A172 (cell line): ENCODE measurements around the gene CMC1. TPM values are rescaled to one million over a fixed set of nuclear protein-coding genes. Genes with fewer than 3 reads are reported as not detected.
"Not testable (repeated sequence)": the region's sequence is repeated elsewhere in the genome, so short reads cannot be mapped to it uniquely, and the experiment has no call there.

Source experiments
- DNase-seq: peaks from one replicate; pipeline ENCODE4 v3.0.0-alpha.2; 2015; ENCODE audit warnings: low spot score
- total RNA-seq: library from RNA; depleted of rRNA; stranded (reverse); fragments of >200 nt; shearing (Covaris generic); gene quantifications from 2 replicates; pipeline ENCODE4 v1.2.3, GENCODE V29; 2014; rRNA removed

The CMC1 gene, protein sequence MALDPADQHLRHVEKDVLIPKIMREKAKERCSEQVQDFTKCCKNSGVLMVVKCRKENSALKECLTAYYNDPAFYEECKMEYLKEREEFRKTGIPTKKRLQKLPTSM
- total RNA-seq, result 18.1 and 28.0 TPM in 2 replicates

GRCh38 chr3:28241221-28242160 lies at the start of gene CMC1:
Gene CMC1 (plus strand): TSS chr3:28241619. CDS start chr3:28241794, 175 bp downstream.
- DNase-seq, result peak; percentile 95

- DNase-seq, result no peak
Observed at GRCh38 chr3:28198161-28198560, 43.3 kb upstream of the CMC1 start.

- no peak for DNase-seq
Observed at GRCh38 chr3:28198974-28199373, 42.4 kb upstream of the CMC1 start.

GRCh38 chr3:28199643-28200042 lies 41.8 kb upstream of the CMC1 start:
- not testable (repeated sequence) for DNase-seq

DNA sequence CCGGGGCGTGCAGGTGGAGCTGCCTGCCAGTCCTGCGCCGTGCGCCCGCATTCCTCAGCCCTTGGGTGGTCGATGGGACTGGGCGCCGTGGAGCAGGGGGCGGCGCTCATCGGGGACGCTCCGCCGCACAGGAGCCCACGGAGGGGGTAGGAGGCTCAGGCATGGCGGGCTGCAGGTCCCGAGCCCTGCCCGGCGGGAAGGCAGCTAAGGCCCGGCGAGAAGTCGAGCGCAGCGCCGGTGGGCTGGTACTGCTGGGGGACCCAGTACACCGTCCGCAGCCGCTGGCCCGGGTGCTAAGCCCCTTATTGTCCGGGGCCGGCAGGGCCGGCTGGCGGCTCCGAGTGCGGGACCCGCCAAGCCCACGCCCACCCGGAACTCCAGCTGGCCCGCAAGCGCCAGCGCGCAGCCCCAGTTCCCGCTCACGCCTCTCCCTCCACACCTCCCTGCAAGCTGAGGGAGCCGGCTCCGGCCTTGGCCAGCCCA lies 41.0 kb upstream of the CMC1 start:
- DNase-seq, result not testable (repeated sequence)

DNA sequence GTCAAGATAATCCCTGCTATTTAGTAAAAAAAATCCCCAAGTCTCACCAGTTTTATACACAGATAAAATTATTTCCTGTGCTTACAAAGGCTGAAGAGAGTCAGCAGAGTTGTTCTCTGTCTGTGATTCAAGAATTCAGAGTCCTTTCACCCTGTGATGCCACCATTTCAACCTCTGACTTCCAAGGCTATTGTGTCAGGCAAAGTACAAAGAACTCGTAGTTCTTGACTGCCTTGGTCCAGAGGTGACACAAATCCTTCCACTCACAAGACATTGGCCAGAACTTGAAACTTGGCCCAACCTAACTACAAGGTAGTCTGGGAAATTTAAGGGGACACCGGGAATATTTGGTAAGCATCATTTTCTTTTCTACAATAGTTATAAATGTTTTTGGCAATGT lies 34.9 kb upstream of the CMC1 start:
- DNase-seq, result no peak

- no peak for DNase-seq
Observed at GRCh38 chr3:28207000-28207733, 34.3 kb upstream of the CMC1 start.

GRCh38 chr3:28210968-28211713 lies 30.3 kb upstream of the CMC1 start:
- no peak for DNase-seq

- DNase-seq, result no peak
Observed at GRCh38 chr3:28212681-28213080, 28.7 kb upstream of the CMC1 start.

- no peak for DNase-seq
Observed at GRCh38 chr3:28215407-28215806, 26.0 kb upstream of the CMC1 start.

DNA sequence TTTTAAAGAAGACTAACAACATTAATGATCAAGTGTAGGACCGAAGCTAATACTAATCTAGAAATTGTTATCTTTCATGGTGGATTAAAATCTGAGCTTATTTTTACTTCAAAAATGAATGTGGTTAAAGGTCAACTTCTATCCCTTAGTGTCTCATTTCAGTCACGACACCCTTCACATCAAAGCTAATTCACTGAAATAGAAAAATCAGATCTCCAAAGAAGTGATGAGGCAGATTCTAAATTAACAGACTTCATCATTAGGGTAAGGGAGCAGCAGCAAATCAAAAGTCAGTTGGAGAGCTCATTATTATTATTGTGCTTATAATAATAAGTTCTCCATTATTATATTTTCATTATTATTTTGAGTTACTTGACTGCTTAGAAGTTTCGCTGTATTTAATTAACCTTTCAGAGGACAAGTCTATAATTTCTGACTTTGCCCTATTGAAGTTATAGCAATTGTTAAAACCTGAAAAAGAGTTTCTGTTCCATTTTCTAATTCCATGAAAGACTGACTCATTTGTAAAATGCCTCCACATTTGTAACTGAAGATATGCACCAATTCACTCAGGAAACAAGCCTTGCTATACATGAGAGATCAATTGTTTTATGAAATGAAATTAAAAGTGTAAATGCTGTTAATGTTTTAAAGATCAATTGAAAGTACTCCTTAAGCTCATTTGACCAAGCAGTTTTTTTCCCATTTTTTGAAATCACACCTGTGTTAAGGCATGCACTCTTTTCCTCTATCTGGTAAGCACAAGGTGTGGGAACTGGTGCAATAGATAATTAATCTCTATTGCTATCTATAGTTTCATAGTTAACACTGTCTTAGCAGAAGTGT lies 23.1 kb upstream of the CMC1 start:
- no peak for DNase-seq

DNA sequence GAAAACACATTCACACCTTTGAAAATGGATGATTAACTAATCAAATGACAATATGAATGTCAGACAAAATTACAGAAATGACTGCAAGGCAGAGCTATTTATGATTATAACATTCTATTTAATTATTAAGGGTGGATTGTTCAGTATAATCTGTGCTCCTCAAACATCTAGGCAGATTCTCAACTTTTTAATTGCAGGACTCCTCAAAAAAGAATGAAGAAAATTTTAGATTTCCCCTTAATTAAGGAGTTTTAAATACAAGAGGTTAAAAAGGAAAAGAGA lies 22.6 kb upstream of the CMC1 start:
- no peak for DNase-seq

- DNase-seq, result no peak
Observed at GRCh38 chr3:28224430-28224829, 17.0 kb upstream of the CMC1 start.

DNA sequence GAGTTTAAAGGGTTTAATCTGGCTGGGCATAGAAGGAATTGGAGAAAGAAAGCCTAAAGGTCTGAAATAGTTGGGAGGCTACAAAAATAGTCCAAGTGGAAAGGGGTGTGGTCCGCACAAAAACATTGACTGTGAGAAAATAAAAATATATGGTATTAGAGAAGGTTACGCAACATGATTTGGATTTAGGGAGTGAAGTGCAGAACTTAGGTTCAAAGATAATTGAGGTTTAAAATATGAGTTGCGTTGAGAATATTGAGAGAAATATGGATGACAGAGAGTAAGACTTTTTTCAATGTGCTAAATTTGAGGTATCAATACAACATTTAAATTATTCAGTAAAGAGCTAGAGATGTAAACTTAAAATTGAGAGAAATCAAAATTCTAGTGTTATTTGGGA lies 15.4 kb upstream of the CMC1 start:
- no peak for DNase-seq

DNA sequence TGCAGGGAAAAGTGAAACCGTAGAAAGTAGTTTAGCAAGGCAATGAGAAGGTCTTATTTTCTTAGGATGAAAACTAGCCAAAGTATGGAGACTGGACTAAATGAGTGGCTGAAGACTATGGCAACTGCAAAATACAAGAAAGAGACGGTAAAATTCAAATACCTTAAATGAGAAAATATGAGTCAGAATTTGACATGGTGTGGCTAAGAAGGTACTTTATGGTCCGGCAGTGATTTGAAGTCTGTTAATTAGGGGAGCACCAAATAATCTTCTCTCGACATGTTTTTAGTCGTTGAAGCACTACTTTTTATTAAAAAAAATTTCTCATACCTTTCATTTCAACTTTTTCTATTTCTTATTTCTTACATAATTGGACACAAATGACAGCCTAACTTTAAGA lies 12.8 kb upstream of the CMC1 start:
- DNase-seq, result no peak

DNA sequence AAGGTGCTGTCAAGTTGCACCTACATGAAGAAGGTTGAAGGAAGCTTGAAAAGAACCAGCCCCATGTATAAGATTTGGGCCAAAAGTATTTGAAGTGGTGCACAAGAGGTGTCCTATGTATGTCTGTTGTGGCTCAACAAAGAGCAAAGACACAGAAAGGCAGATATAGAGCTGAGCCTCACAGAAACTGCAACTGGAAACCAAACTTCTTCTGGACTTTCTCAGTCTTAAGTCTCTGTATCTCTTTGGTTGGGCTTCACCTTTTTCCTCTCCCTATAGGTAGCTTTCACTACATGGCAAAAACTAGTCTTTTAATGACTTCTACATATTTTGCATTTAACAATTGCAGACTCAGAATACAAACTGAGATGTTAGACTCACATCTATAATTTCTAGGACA lies 8.8 kb upstream of the CMC1 start:
- DNase-seq, result no peak

DNA sequence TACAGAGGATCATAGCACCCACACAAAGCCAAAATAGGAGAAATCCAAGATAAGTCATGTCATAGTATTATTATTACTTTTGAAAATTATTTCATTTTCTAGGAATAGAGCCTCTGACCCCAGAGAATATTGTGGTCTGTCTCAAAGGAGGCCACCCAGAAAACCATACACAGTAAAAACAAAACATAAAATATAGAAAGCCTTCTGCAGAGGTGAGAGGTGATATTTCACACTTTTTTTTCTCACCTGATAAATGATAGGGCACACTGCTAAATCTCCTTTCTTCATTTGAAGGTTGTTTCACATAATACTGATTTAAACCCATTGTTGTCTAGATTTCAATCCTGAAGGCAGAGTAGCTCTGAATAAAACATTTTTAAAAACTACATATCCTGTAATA lies 7.0 kb upstream of the CMC1 start:
- DNase-seq, result no peak

DNA sequence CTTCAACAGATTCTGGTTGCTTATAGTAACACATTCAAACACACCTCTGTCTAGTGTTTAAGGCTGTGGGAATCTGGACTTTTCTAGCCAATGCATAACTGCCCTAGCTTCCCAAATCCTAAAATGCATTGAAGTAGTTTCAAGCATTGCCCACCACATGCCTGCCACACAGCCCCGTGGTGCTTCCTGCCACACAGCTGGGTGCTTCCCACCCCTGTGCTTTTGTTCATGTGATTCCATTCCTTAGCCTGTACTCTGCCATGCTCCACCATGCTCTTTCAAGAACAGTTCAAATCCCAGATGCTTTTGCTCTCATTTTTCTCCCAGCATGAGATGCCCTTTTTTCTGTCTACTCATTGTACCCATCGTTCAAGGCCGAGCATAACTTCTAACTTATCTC lies 2.3 kb upstream of the CMC1 start:
- no peak for DNase-seq

- DNase-seq, result no peak
Observed at GRCh38 chr3:28240441-28240840, 978 bp upstream of the CMC1 start.

DNA sequence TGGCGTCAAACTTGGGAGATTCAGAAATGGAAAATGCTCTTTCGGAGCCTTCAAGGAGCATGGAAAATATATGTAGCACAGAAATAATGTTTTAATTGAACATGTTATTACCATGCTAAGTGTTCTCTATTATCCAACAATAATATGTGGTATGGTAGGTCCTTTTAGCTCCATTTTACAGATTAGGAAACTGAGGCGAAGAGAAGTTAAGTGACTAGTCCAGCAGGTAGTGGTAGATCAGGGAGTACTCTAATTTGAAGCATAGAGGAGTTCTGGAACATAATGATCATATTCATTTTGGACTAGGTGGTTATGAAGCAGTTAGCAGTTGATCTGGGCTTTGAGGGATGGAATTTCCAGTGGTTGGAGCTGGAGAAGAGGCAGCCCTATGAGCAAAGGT lies 1.1 kb downstream of the CMC1 start:
- DNase-seq, result no peak

- DNase-seq, result no peak
Observed at GRCh38 chr3:28243424-28244106, 2.1 kb downstream of the CMC1 start.
